ENCODE data around the gene GMPR2.

Gene GMPR2

DNA sequence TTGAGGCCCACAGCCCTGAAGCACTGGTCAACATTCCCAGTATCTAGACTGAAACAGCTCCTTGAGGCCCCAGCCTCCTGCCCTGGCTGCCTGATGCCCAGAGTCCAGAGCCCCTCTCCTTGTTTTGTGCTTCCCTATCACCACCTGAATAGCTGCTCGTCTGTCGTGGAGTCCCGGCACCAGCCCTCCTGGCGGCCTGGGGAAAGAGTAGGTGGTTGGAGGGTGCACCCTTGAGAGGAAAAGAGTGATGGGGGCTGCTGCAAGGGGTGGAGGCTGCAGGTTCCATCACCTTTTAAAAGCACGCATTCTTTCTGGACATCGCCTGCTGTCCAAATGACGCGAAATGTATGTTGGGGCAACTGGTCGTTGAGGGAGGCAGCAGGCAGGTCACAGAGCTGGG, 35.5 kb downstream of the GMPR2 start:
- DNase-seq (ENCODE audit: low read depth in 2 of 2): no peak

DNA sequence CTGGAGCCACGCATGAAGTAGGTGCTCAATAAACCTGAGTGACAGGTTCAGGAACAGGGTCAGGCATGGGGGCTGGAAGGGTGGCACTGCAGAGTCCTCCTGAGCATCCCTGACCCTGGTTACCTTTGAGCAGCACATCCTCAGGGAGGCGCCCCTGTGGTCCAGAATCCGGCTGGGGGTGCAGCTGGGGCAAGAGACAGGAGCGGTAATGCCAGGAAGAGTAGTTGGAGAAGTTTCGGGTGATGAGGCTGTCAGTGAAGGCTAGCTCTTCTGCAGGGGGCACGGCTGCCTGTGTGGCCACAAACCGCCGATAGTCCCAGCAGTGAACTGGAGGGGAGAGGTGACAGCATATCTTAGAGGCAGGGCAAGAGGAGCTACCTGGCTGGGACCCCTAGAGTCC, 36.6 kb downstream of the GMPR2 start:
- DNase-seq (ENCODE audit: low read depth in 2 of 2): no peak

- DNase-seq (ENCODE audit: low read depth in 2 of 2): no peak
Measured at GRCh38 chr14:24269910-24270536, 37.3 kb downstream of the GMPR2 start.

- no peak for DNase-seq (ENCODE audit: low read depth in 2 of 2)
Measured at GRCh38 chr14:24270537-24271133, 37.9 kb downstream of the GMPR2 start.

DNA sequence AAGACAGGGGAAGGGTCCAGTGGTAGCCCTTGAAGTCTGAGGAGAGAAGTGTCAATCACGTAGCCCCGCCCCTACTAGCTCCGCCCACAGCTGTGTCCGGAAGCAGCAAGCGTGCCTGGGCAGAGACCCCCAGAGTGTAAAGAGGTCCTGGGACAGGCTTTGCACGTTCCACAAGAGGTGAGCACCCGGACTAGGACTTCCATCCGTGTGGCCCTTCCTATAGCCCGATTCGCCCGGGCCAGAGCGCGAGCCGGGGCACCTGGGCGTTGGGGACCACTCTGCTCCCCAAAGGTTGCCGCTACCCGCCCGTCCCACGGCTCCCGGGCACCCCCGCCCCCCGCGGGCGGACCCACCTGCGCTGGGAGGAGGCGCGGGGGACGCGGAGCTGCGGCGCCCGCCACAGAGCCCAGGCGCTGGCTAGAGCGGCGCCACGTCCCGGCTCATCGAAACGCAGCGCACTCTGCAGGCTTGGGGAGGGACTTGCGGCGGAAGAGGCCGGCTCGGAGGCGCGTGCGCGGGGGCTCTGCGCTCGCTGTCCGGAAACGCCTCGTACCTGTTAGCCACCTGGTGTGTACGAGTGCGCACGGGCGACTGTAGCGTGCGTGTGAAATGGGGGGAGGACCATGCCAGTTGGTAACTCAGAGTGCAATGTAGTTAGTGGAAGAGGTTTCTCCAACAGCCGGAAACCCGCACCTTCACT, 38.6 kb downstream of the GMPR2 start, which contains the start of gene RABGGTA:
TSS of gene RABGGTA (minus strand) at position 464 of the 700 bp plus-strand sequence. CDS start 482 bp downstream, outside the sequence.
- peak; percentile 75 to 76 for DNase-seq (ENCODE audit: low read depth in 2 of 2)

DNA sequence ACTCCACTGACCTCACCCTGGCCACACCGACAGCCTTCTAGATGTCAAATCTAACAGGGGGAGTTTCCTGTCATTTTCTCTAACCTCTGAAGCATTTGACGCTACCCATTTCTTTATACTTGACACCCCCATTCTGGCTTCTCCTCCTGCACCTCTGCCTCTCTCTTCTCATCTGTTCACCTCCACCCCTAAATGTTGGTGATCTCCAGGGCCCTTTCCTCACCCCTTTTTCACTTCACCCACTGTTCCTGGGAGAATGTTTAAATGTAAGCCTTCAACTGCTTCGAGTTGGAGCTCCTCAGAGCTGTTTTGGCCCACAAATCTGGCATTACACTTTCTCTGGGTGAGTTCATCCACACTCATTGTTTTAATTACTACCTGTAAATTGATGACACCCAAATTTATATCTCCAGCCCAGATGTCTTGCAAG, 39.1 kb downstream of the GMPR2 start:
- DNase-seq (ENCODE audit: low read depth in 2 of 2): no peak

DNA sequence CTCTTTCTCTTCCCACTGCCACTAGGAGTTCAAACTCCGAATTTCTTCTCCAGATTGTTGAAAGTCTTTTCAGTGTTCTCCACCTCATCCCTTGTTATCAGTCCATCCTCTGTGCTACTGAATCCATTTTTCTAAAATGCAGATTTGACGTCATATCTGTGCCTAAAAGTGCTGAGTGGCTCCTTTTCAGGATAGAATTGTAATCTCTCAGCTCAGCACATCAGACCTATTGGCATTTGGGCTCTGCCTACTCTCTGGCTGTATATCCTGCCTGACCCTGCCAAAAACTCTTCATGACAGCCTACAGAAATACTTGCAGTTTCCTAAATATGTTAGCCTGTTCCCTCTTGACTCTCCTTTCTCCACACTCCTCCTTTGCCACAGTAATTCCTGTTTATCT, 39.7 kb downstream of the GMPR2 start:
- DNase-seq (ENCODE audit: low read depth in 2 of 2): no peak

- DNase-seq (ENCODE audit: low read depth in 2 of 2): no peak
Measured at GRCh38 chr14:24273422-24273998, 40.8 kb downstream of the GMPR2 start.

GRCh38 chr14:24274101-24274543, 41.4 kb downstream of the GMPR2 start:
- DNase-seq (ENCODE audit: low read depth in 2 of 2): peak; percentile 9 to 32

DNA sequence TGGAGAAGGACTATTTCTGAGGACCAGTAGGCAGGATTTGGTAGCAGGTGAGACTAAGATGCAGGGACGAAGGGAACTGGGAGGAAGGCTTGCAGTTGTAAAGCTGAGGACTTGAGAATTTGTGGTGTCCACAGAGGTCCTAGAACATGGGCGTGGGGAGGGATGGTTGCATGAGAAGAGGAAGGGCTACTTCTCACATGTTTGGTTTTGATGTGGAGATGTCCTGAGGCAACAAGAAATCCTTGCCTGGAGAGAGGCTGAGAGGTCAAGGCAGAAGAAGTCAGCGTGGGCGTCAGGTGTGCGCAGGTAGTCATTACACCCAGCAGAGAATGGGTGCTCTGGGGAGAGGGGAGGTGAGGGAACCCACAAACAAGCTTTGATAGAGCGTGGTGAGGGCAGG, 44.3 kb downstream of the GMPR2 start:
- no peak for DNase-seq (ENCODE audit: low read depth in 2 of 2)

- DNase-seq (ENCODE audit: low read depth in 2 of 2): peak in 1 of 2 experiments; percentile 20
Measured at GRCh38 chr14:24277606-24278321, 45.0 kb downstream of the GMPR2 start.

- DNase-seq (ENCODE audit: low read depth in 2 of 2): no peak
Measured at GRCh38 chr14:24278424-24278823, 45.7 kb downstream of the GMPR2 start.

GRCh38 chr14:24279301-24280186, 46.8 kb downstream of the GMPR2 start:
- DNase-seq (ENCODE audit: low read depth in 2 of 2): peak; percentile 38 to 42

DNA sequence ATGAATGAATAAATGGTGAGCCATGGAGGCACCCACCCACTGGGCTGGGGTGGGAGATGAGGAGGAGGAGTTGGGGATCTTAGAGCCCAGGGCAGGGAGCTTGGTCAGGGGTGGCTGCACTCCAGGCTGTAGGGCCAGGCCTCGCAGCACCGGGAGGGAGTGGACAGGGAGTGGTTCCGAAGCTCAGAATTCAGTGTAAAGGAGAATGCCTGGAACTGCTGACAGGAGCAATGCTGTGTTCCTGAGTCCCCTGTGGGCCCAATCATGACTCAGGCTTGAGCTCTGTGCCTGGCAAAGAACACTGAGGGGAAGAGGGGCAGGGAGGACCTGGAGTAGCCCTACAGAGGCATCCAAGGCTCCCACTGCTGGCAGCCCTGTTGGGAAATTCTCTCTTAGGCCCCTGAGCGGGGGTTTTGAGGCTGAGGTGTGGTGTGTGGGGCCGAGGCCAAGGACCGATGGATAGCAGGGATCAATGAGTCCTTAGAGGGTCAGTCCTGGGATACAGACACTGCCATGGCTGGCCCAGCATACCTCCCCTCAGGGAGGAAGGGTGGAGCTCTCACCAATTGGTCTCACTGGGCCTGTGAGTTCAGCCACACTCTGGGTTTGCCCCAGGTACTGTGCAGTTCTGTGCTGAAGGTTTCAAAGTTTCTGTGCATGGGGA, 48.2 kb downstream of the GMPR2 start:
- DNase-seq (ENCODE audit: low read depth in 2 of 2): no peak

- no peak for DNase-seq (ENCODE audit: low read depth in 2 of 2)
Measured at GRCh38 chr14:24281636-24282035, 48.9 kb downstream of the GMPR2 start.

DNA sequence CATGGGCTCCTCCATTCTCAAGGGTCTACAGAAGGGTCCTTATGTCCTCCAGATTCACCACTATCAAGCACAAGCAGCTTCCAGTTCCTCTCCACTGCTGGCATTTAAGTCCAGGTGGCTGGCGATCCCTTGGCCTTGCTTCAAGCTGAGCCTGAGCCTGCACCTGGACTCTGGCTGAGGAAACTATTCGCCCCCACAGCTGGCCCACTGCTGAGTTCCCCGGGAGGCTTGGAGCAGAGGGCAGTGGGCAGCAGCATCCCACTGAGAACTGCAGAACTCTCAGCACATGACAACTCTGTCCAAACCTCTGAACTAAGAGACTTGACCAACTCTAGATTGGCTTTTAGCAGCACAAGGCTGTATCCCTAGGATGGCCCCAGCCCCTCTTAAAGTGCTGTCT, 50.0 kb downstream of the GMPR2 start:
- no peak for DNase-seq (ENCODE audit: low read depth in 2 of 2)

DNA sequence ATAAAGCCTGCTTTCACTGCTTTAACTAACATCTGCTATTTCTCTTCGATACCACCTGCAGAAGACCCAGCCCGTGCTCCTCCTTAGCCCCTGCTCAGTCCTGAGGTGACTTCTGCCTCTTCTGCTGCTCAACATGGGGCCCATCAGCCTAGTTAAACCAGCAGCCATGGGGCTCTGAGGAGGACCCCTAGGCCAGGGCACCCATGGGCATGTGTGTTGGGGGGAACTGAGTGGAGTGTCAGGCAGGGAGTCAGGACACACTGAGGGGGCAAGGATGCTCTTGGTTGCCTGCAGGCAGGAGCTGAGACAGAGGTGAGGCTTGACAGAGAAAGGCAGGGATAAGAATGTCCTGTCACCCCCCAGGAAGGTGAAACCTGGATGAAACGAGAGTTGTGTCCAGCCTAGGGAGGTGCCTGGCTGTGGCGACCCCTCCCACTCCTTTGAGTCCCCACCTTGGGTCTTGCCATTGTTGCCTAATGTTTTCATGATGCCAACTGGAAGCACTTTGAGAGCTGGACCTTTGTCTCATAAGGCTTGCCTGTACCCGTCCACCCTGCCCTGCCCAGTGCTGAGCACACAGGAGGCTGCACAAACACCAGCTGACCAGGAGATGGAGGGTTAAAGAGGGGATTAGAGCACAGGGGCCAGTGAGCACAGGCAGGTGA, 51.2 kb downstream of the GMPR2 start:
- DNase-seq (ENCODE audit: low read depth in 2 of 2): no peak

GRCh38 chr14:24284501-24285035, 51.8 kb downstream of the GMPR2 start:
- DNase-seq (ENCODE audit: low read depth in 2 of 2): no peak

DNA sequence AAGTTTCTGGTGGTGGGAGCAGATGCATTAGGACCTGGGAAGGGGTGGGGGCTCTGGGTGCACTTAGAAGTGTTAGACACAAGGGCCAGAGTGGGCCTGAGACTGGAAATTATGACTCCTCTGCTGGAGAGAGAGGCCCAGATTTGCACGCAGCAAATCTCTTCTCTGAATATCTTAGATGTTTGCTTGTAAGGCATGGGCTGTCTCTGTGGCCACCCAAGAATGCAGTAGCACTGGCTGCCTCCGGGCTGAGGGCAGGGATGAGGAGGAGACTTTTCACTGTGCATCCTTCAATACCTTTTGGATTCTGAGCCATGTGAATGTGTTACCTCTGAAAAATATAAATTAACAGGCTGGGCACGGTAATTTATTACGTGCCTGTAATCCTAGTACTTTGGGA, 52.6 kb downstream of the GMPR2 start:
- no peak for DNase-seq (ENCODE audit: low read depth in 2 of 2)

GRCh38 chr14:24286996-24287395, 54.3 kb downstream of the GMPR2 start:
- DNase-seq (ENCODE audit: low read depth in 2 of 2): no peak
